ENCODE measurements around the gene GDA. TPM values are rescaled to one million over a fixed set of nuclear protein-coding genes. Genes with fewer than 3 reads are reported as not detected.

Gene GDA
- total and polyA plus RNA-seq, 9 of the 15 experiments (the other 6 are each of a cell fraction or from before 2014, with no cell fraction given), result 4.5 to 18.0 (median 12.7) TPM

- Histone ChIP-seq H3K27me3 (ENCODE audit: control insufficient read depth in 2 of 2, insufficient read depth in 2 of 2, low read length in 2 of 2) (no peaks in the 10 kb centered on the region), H3K27ac (ENCODE audit: extremely low read depth, low read depth, low read length) (no peak overlapping the region), H4K20me1 (replicated peaks; ENCODE audit: control insufficient read depth, insufficient read depth, low read length) (no peaks in the 10 kb centered on the region), H3K4me1 (replicated peaks in 1 of 2; ENCODE audit: control insufficient read depth in 2 of 2, insufficient read depth in 2 of 2, low read length in 2 of 2) (peaks cover 0 to 7% of the 10 kb centered on the region in 2 experiments; a peak in 2 of 5 replicates), H3K9me3 (replicated peaks; ENCODE audit: control insufficient read depth, insufficient read depth, low read depth, low read length) (no peaks in the 10 kb centered on the region), H3K9me1 (ENCODE audit: control insufficient read depth, insufficient read depth, low read length) (no peaks in the 10 kb centered on the region), H3K79me2 (ENCODE audit: control insufficient read depth, insufficient read depth, low read length) (no peaks in the 10 kb centered on the region; the same call in 2 of the 3 replicates), H3K4me3 (no peak overlapping the region), H3K9ac (ENCODE audit: insufficient read depth in 1 of 2, low read depth in 2 of 2, low read length in 2 of 2) (no peak overlapping the region), H2AFZ (ENCODE audit: low read depth, low read length) (no peak overlapping the region), H3K4me2 (ENCODE audit: insufficient read depth, low read length) (no peak overlapping the region), H3K36me3 (ENCODE audit: control insufficient read depth, insufficient read depth, low read length) (peaks cover 9% of the 10 kb centered on the region; the same call in 1 of the 3 replicates)
- no TSS peak for BruUV-seq (replicated peaks)
- intact Hi-C loops (cut with micrococcal nuclease), result no loop called here
- ATAC-seq, result no peak
- FAIRE-seq, result peak; percentile 6
- CTCF ChIA-PET (ENCODE audit: low intra/inter-chr PET ratio), result no interaction called here
- DNase-seq (ENCODE audit: extremely low read depth in 1 of 4, low spot score in 3 of 4), result no peak
- POLR2A ChIA-PET, result interaction anchor here (1.5 kb wide), 1 partner anchor 10 kb away, joined by 5 read pairs; no protein-coding TSS in a partner anchor
- no peak for TF ChIP-seq ZNF639 (CRISPR knock-in tag; conservative IDR thresholded peaks at IDR 0.05 in 1 of 2, IDR thresholded peaks at IDR 0.05 in 1 of 2)
- TF ChIP-seq ZNF124 (CRISPR knock-in tag; IDR thresholded peaks at IDR 0.05), result no peak
- TF ChIP-seq GATAD2A (IDR thresholded peaks at IDR 0.05), result no peak
- no peak for TF ChIP-seq PHF8 (IDR thresholded peaks at IDR 0.05; ENCODE audit: borderline replicate concordance, low read length)
- TF ChIP-seq HNRNPH1 (optimal IDR thresholded peaks at IDR 0.05; ENCODE audit: low read depth, low read length), result no peak
- TF ChIP-seq LCOR (CRISPR knock-in tag; IDR thresholded peaks at IDR 0.05), result no peak
- TF ChIP-seq FOSL1 (tag; conservative IDR thresholded peaks at IDR 0.05), result no peak
- no peak for TF ChIP-seq MBD2 (IDR thresholded peaks at IDR 0.05; ENCODE audit: borderline replicate concordance, low read depth)
- TF ChIP-seq CREM (IDR thresholded peaks at IDR 0.05; ENCODE audit: low read depth), result no peak
- TF ChIP-seq ZFX (CRISPR knock-in tag; IDR thresholded peaks at IDR 0.05), result no peak
- TF ChIP-seq SOX6 (IDR thresholded peaks at IDR 0.05), result no peak
- no peak for TF ChIP-seq SMARCB1 (IDR thresholded peaks at IDR 0.05; ENCODE audit: insufficient read length, low read depth)
- TF ChIP-seq BCL6 (CRISPR knock-in tag; IDR thresholded peaks at IDR 0.05), result no peak
- no peak for TF ChIP-seq RBM15 (IDR thresholded peaks at IDR 0.05; ENCODE audit: insufficient read depth, low read length)
- TF ChIP-seq MTA3 (IDR thresholded peaks at IDR 0.05; ENCODE audit: borderline replicate concordance), result no peak
- in situ Hi-C loops (cut with MboI), result no loop called here
These were observed 1.9 kb downstream of the GDA start for GRCh38 chr9:72151104-72151503.
